Neural cell (in vitro differentiated cells): ENCODE measurements around the gene GALNT4. TPM values are rescaled to one million over a fixed set of nuclear protein-coding genes. Genes with fewer than 3 reads are reported as not detected.

Source experiments
- H2AFZ ChIP-seq: fragments of 200-600, 300-800 bp; sonication (generic), shearing (Covaris generic); 2 replicates; pipeline ENCODE4 v1.6.0; 2014; ENCODE audit warnings: low read depth, mild to moderate bottlenecking, antibody characterized with exemption, low read length, moderate library complexity
- H3F3A ChIP-seq: fragments of 200-600 bp; shearing (Covaris generic); 2 replicates; pipeline ENCODE4 v1.6.1; 2016; ENCODE audit warnings: mild to moderate bottlenecking, moderate library complexity, mixed read lengths, antibody characterized with exemption, low read length; ENCODE audit not compliant: insufficient read depth, poor library complexity, severe bottlenecking
- H3K27ac ChIP-seq: fragments of 200-600, 300-800 bp; sonication (generic), shearing (Covaris generic); 2 replicates; pipeline ENCODE4 v1.5.1; 2014; ENCODE audit warnings: mild to moderate bottlenecking, low read length, moderate library complexity
- H3K27me3 ChIP-seq: fragments of 300-800, 200-600 bp; sonication (generic), shearing (Covaris generic); 2 replicates; pipeline ENCODE4 v1.6.0; 2014; ENCODE audit warnings: mild to moderate bottlenecking, low read depth, low read length, moderate library complexity; ENCODE audit not compliant: insufficient read depth
- H3K36me3 ChIP-seq: fragments of 300-800, 200-600 bp; sonication (generic), shearing (Covaris generic); 2 replicates; pipeline ENCODE4 v1.5.1; 2014; ENCODE audit warnings: mild to moderate bottlenecking, antibody characterized with exemption, low read length, moderate library complexity; ENCODE audit not compliant: insufficient read depth
- H3K4me2 ChIP-seq: fragments of 300-800, 200-600 bp; sonication (generic), shearing (Covaris generic); 2 replicates; pipeline ENCODE4 v1.6.0; 2014; ENCODE audit warnings: mild to moderate bottlenecking, low read length
- H3K4me3 ChIP-seq: fragments of 300-800, 200-600 bp; sonication (generic), shearing (Covaris generic); 2 replicates; pipeline ENCODE4 v1.5.1; 2014; ENCODE audit warnings: mild to moderate bottlenecking, low read length, moderate library complexity
- H3K79me2 ChIP-seq: fragments of 200-600 bp; shearing (Covaris generic); replicated peaks from 2 replicates; pipeline ENCODE4 v1.6.0; 2014; ENCODE audit warnings: mild to moderate bottlenecking, low read length, moderate library complexity; ENCODE audit not compliant: insufficient read depth
- H3K9ac ChIP-seq: fragments of 300-800, 200-600 bp; sonication (generic), shearing (Covaris generic); 2 replicates; pipeline ENCODE4 v1.6.1; 2016; ENCODE audit warnings: mild to moderate bottlenecking, low read length, mixed read lengths
- H3K9me2 ChIP-seq: fragments of 200-600 bp; shearing (Covaris generic); 2 replicates; pipeline ENCODE4 v1.6.1; 2016; ENCODE audit warnings: mild to moderate bottlenecking, low read length, mixed read lengths; ENCODE audit not compliant: insufficient read depth
- H3K9me3 ChIP-seq: fragments of 200-600, 300-800 bp; sonication (generic), shearing (Covaris generic); 2 replicates; pipeline ENCODE4 v1.6.1; 2016; ENCODE audit warnings: mild to moderate bottlenecking, mixed run types, low read length, moderate library complexity, mixed read lengths
- H4K20me1 ChIP-seq: fragments of 200-600 bp; shearing (Covaris generic); 2 replicates; pipeline ENCODE4 v1.6.1; 2016; ENCODE audit warnings: mild to moderate bottlenecking, mixed run types; ENCODE audit not compliant: insufficient read depth
- CTCF ChIP-seq: fragments of 450-650 bp; IDR thresholded peaks from 2 replicates; pipeline ENCODE4 v1.5.1; 2014; ENCODE audit warnings: antibody characterized with exemption, mild to moderate bottlenecking, moderate library complexity; ENCODE audit not compliant: poor library complexity, severe bottlenecking
- EP300 ChIP-seq: fragments of 450-650 bp; conservative IDR thresholded peaks from 2 replicates; pipeline ENCODE4 v1.6.1; 2014; ENCODE audit warnings: antibody characterized with exemption, mild to moderate bottlenecking, moderate library complexity; ENCODE audit not compliant: poor library complexity, severe bottlenecking
- EZH2 ChIP-seq: fragments of 200-600, 300-800 bp; shearing (Covaris generic), sonication (generic); IDR thresholded peaks from 2 replicates; pipeline ENCODE4 v1.6.1; 2014; ENCODE audit warnings: antibody characterized with exemption, low read length, borderline replicate concordance, mild to moderate bottlenecking; ENCODE audit not compliant: insufficient read depth, poor library complexity, severe bottlenecking
- MXI1 ChIP-seq: fragments of 450-650 bp; conservative IDR thresholded peaks from 2 replicates; pipeline ENCODE4 v1.6.1; 2014; ENCODE audit warnings: antibody characterized with exemption, mild to moderate bottlenecking; ENCODE audit not compliant: poor library complexity, severe bottlenecking
- POLR2AphosphoS5 ChIP-seq: IDR thresholded peaks from 2 replicates; pipeline ENCODE4 v1.6.1; 2012
- RAD21 ChIP-seq: fragments of 450-650 bp; conservative IDR thresholded peaks from 2 replicates; pipeline ENCODE4 v1.6.1; 2014; ENCODE audit warnings: antibody characterized with exemption, mild to moderate bottlenecking, moderate library complexity
- REST ChIP-seq: IDR thresholded peaks from 2 replicates; pipeline ENCODE4 v1.6.1; 2012; ENCODE audit warnings: borderline replicate concordance
- SMC3 ChIP-seq: fragments of 450-650 bp; conservative IDR thresholded peaks from 2 replicates; pipeline ENCODE4 v1.6.1; 2014; ENCODE audit warnings: antibody characterized with exemption, mild to moderate bottlenecking, moderate library complexity; ENCODE audit not compliant: poor library complexity
- TAF1 ChIP-seq: IDR thresholded peaks from 2 replicates; pipeline ENCODE4 v1.6.1; 2012; ENCODE audit warnings: low read depth
- polyA plus RNA-seq: library from polyadenylated mRNA; depleted of rRNA; stranded (reverse); fragments of >200 nt; gene quantifications from 2 replicates; pipeline ENCODE4 v1.2.3, GENCODE V29; 2014

Gene GALNT4
- polyA plus RNA-seq, 1 donor from 2014 or later = 0.78 TPM

- Histone ChIP-seq H3K36me3 (no peaks in the 10 kb centered on the region), H3K27me3 (no peaks in the 10 kb centered on the region), H3K79me2 (no peaks in the 10 kb centered on the region), H3K9me3 (no peaks in the 10 kb centered on the region), H2AFZ (no peak overlapping the region), H3K27ac (no peak overlapping the region), H3K4me3 (no peak overlapping the region), H3K4me2 (no peak overlapping the region), H3K9ac (no peak overlapping the region), H3K9me2 (no peaks in the 10 kb centered on the region), H4K20me1 (no peaks in the 10 kb centered on the region), H3F3A (no peaks in the 10 kb centered on the region)
- TF ChIP-seq SMC3 = no peak
- no peak for TF ChIP-seq MXI1
- no peak for TF ChIP-seq POLR2AphosphoS5
- no peak for TF ChIP-seq EZH2
- TF ChIP-seq EP300 = no peak
- TF ChIP-seq CTCF = no peak
- no peak for TF ChIP-seq RAD21
- TF ChIP-seq REST = no peak
- TF ChIP-seq TAF1 = no peak
Measured at GRCh38 chr12:89551747-89552146, 27.2 kb upstream of the GALNT4 start.

GRCh38 chr12:89547101-89547500 is 22.5 kb upstream of the GALNT4 start:
- H3K9me3 ChIP-seq = no peaks in the 10 kb centered on the region
- no peaks in the 10 kb centered on the region for H4K20me1 ChIP-seq
- no peak overlapping the region for H2AFZ ChIP-seq
- no peaks in the 10 kb centered on the region for H3K27me3 ChIP-seq
- H3K79me2 ChIP-seq = no peaks in the 10 kb centered on the region
- no peaks in the 10 kb centered on the region for H3K36me3 ChIP-seq
- TF ChIP-seq EP300 = no peak
- TF ChIP-seq POLR2AphosphoS5 = no peak
- no peak for TF ChIP-seq CTCF
- no peak for TF ChIP-seq EZH2
- TF ChIP-seq RAD21 = no peak
- TF ChIP-seq SMC3 = no peak
- TF ChIP-seq MXI1 = no peak
- no peak for TF ChIP-seq REST
- no peak for TF ChIP-seq TAF1
- no peak overlapping the region for H3K4me2 ChIP-seq
- H3K9me2 ChIP-seq = no peaks in the 10 kb centered on the region
- H3F3A ChIP-seq = no peaks in the 10 kb centered on the region
- H3K27ac ChIP-seq = no peak overlapping the region
- no peak overlapping the region for H3K9ac ChIP-seq
- H3K4me3 ChIP-seq = no peak overlapping the region
